Measurements from ENCODE around the gene ZNF714.
A peak's percentile ranks its signal among the peaks of the same experiment; 100 is the strongest.
"Not testable (repeated sequence)": the region's sequence is repeated elsewhere in the genome, so short reads cannot be mapped to it uniquely, and the experiment has no call there.

ZNF714 gene

DNA sequence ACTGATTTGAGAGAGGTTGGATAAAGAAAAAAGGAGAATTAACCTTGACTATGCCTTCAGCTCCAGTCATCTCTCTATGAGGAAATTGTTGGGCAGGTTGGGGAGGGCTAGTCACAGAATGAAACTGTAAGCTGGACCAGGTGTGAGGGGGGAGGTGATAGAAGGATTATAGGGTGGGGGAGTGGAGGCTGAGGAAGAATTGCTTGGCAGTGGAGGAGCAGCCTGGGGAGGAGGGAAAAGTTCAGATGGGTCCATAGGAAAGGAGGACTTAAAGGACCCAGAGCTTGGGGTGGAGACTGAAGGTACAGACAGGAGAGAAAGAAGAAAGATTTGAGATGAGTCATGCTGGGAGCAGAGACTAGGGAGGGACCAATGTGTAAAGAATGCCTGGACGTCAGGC lies 51.6 kb downstream of the ZNF714 start:
- no peak for DNase-seq

DNA sequence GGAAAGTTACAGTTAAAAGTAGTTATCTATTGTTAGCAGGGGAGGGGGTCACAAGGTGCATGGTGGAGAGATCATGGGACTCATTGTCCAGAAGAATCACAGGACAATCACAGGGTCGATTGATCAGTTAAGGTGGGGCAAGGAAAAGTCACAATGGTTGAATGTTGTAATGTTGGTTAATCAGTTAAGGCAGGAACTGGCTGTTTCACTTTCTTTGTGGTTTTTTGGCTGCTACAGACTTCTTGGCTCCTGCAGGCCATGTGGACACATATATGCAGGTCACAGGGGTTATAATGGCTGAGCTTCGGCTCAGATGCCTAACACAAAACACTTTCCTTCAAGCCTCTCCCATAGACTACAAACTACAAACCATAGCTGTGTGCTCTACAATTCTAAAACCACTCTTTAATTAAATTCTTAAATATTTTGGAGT lies 52.9 kb downstream of the ZNF714 start:
- DNase-seq: no peak

DNA sequence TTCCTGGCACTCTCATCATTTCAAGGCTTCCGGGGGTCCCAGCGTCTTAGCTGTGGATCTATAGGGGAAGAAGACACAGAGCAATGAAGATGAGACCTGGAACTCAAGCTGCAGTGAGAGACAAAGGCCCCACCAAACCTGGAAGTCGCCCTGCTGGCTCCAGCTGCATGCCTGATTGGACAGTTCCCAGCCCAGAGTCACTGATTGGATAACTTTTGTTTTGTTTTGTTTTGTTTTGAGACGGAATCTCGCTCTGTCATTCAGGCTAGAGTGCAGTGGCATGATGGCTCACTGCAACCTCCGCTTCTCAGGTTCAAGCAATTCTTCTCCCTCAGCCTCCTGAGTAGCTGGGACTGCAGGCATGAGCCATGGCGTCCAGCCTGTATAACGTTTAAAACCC lies 53.4 kb downstream of the ZNF714 start:
- DNase-seq: no peak

GRCh38 chr19:21138130-21138529 lies 56.1 kb downstream of the ZNF714 start:
- no peak for DNase-seq

DNA sequence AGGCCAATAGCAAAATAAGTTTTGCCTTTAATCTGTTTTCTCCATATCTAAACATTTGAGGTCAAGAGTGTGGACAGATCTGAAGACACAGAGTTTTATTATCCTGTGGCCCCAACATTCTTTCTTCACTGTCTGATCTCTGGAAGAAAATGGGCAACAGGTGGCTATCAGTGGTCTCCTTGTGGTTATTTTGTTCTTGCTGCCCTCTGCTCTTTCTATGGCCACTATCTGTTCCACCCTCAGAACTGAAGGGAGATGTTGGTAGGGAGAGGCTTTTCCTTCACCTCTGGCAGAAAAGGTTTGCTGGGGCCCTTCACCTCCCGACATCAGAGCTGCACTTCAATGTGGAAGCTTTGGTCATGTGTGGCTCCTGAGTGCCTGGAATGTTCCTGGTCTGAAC lies 59.0 kb downstream of the ZNF714 start:
- DNase-seq: not testable (repeated sequence)

- peak; percentile 83 for DNase-seq
These were observed 59.9 kb downstream of the ZNF714 start, which contains the start of gene ZNF431 for GRCh38 chr19:21141787-21142464. TSS of gene ZNF431 (plus strand) at chr19:21142040. CDS start at chr19:21142184, 144 bp downstream.

DNA sequence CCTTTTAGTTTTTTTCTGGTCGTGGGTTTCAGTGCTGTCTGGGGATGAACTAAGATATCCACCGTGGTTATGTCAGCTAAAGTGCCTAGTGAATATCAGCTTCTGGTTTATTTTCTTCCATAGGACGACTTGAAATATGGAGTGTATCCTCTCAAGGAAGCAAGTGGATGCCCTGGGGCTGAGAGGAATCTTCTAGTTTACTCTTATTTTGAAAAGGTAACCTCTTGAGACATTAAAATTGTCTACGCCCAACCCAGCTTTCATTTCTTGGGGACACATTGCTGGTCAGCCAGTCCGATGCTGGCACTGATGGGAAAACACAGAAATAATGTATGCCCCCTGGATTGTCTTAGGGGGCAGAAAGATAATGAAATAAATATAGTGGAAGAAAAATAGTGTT lies 61.4 kb downstream of the ZNF714 start:
- DNase-seq: no peak

DNA sequence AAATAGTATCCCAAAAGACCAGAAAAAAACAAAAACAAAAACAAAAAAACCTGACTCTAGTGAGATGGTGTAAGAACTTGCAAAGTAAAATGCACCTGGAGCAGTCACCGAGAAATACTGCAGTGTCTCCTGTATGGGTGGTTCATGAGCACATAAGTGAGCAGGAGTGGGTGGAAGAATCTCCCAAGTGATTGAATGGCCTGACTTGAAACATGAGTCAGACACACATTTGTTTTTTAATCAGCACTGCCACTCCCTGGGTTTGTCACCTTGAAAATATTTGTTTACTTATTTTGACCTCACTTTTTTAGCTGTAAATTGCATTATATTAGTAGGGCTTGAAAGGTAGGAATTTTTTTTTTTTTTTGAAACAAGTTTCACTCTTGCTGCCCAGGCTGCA lies 61.9 kb downstream of the ZNF714 start:
- DNase-seq: no peak

DNA sequence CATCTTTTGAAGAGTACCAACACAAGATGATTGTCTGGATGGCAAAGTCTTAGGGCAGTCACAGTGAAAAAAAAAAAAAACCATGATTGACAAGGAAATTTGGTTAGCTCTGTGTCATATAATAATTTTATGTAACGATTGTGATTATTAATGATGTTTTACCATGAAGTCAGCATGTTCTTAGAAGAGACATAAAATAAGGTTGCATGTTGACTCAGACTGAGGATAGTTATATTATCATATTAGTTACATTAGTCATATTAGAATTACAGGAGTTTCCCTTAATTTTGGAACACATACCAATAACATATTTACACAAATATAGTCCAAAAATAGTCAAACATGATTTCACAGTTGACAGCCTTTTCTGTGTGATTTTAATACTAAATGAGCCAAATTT lies 65.5 kb downstream of the ZNF714 start:
- DNase-seq: no peak

DNA sequence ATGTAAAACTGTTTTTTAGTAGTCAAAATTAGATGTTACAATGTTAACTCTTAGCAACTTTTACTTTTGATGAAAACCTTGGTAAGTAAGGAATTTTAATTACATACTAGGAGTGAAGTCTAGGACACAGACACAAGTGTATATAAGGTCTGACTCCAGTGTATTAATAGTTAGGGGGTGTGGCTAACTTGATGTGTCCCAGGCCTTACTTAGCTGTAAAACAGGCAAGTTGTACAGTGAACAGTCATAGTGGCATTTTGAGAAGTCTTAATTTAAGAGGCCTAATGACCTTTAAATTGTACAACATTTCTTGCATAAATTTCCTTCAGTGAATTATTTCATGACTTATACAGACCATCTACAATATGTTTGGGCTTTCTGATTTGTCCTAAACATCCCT lies 66.7 kb downstream of the ZNF714 start:
- DNase-seq: no peak

- no peak for DNase-seq
These were observed 67.9 kb downstream of the ZNF714 start for GRCh38 chr19:21149877-21150276.

GRCh38 chr19:21151460-21151859 lies 69.5 kb downstream of the ZNF714 start:
- no peak for DNase-seq

DNA sequence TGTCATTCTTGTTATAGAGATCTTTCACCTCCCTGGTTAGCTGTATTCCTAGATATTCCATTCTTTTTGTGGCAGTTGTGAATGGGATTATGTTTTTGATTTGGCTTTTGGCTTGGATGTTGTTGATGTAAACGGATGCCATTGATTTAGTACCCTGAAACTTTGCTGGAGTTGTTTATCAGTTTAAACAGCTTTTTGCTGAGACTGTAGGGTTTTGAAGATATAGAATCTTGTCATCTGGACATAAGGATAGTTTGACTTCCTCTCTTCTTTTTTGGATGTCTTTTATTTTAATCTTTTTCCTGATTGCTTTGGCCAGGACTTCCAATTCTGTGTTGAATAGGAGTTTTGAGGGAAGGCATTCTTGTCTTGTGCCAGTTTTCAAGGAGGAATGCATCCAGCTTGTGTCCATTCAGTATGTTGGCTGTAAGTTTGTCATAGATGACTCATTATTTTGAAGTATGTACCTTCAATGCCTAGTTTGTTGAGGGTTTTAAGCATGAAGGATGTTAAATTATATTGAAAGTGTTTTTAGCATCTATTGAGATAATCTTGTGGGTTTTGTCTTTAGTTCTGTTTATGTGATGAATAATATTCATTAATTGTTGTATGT lies 76.6 kb downstream of the ZNF714 start:
- DNase-seq: no peak

DNA sequence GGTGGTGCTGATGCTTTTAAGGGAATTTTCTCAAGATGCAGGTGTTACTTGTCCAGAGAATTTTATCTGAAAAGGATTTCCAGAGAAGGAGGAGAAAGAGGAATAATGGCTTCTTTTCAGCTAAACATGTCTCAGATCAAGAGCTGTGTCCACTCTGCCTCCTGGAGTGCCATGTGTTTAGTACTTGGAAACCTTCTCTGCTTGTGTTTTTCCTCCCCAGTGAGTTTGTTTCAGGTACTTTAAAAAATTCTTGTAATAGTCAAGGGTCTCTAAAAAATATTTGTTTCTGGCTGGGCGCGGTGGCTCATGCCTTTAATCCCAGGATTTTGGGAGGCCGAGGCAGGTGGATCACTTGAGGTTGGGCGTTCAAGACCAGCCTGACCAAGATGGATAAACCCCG lies 82.5 kb downstream of the ZNF714 start:
- no peak for DNase-seq

DNA sequence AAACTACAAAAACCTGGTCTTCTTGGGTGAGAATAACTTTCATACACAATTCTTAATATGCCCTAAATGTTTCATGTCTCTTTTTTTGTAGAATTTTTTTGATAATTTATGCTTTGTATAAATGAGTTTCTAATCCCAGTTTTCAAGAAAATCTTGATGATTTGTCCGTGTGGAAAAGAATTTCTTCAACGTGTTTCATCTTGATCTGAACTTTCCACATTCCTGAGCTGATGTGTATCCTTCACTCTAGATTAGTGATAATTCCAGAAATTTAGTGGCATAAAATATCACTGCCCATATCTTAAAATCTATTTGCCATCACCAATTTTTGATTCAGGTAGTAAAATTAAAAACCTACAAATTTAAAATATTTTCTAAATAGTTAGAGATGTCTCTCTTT lies 84.4 kb downstream of the ZNF714 start:
- DNase-seq: no peak

All from activated effector memory CD4-positive, alpha-beta T cell treated with Interleukin-2 at 50 U/mL for 16 hours (primary cell).